SH-SY5Y (cell line): Measurements from ENCODE around the gene HIVEP2.

Source experiments
- GATA2 ChIP-seq: IDR thresholded peaks from 2 replicates; pipeline ENCODE4 v1.6.1; 2011; ENCODE audit warnings: mild to moderate bottlenecking, low read depth, low read length
- GATA3 ChIP-seq: IDR thresholded peaks from 2 replicates; pipeline ENCODE4 v1.6.1; 2011; ENCODE audit warnings: low read depth, mild to moderate bottlenecking, low read length, moderate library complexity

HIVEP2 gene

GRCh38 chr6:142938510-142938909, 6.5 kb downstream of the HIVEP2 start:
- no peak for TF ChIP-seq GATA3
- TF ChIP-seq GATA2, result no peak

GRCh38 chr6:142937986-142938385, 7.0 kb downstream of the HIVEP2 start:
- TF ChIP-seq GATA3 (no peak), GATA2 (no peak)

- TF ChIP-seq GATA3, result no peak
Measured at GRCh38 chr6:142935553-142936517, 9.1 kb downstream of the HIVEP2 start.

GRCh38 chr6:142934599-142934998, 10.4 kb downstream of the HIVEP2 start:
- TF ChIP-seq GATA3, result no peak
- no peak for TF ChIP-seq GATA2

GRCh38 chr6:142934106-142934505, 10.9 kb downstream of the HIVEP2 start:
- TF ChIP-seq GATA3 (no peak), GATA2 (no peak)

GRCh38 chr6:142933701-142934100, 11.3 kb downstream of the HIVEP2 start:
- no peak for TF ChIP-seq GATA2
- TF ChIP-seq GATA3, result no peak

- TF ChIP-seq GATA2, result no peak
- TF ChIP-seq GATA3, result no peak
Measured at GRCh38 chr6:142932889-142933288, 12.1 kb downstream of the HIVEP2 start.

- TF ChIP-seq GATA2, result no peak
- TF ChIP-seq GATA3, result no peak
Measured at GRCh38 chr6:142929751-142930358, 15.1 kb downstream of the HIVEP2 start.

- TF ChIP-seq GATA3, result no peak
- no peak for TF ChIP-seq GATA2
Measured at GRCh38 chr6:142927904-142928303, 17.1 kb downstream of the HIVEP2 start.

- no peak for TF ChIP-seq GATA2
- no peak for TF ChIP-seq GATA3
Measured at GRCh38 chr6:142927271-142927580, 17.8 kb downstream of the HIVEP2 start.

GRCh38 chr6:142926494-142927270, 18.3 kb downstream of the HIVEP2 start:
- TF ChIP-seq GATA2, result no peak
- no peak for TF ChIP-seq GATA3

GRCh38 chr6:142926177-142926493, 18.8 kb downstream of the HIVEP2 start:
- TF ChIP-seq GATA3 (no peak), GATA2 (no peak)

- TF ChIP-seq GATA2 (no peak), GATA3 (no peak)
Measured at GRCh38 chr6:142925575-142926110, 19.3 kb downstream of the HIVEP2 start.

GRCh38 chr6:142918339-142919042, 26.5 kb downstream of the HIVEP2 start:
- TF ChIP-seq GATA3 (no peak), GATA2 (no peak)
